Tibial nerve (tissue), 4 donors: ENCODE data around the gene JAKMIP1.

Experiments used
- CTCF ChIP-seq, 5 experiments: fragments of 200-600 bp in 3 of 5; fragments of 450-650 bp in 2 of 5; sonication (generic) in 3 of 5; IDR thresholded peaks; one replicate each; pipeline ENCODE4 v1.5.1; 2016 to 2019; ENCODE audit warnings: antibody characterized with exemption in 5 of 5, mild to moderate bottlenecking in 3 of 5, moderate library complexity in 2 of 5
- EP300 ChIP-seq, 2 donors: sonication (generic); formaldehyde crosslinking; IDR thresholded peaks; one replicate each; pipeline ENCODE4 v1.6.1; 2017; ENCODE audit warnings: antibody characterized with exemption in 2 of 2, mild to moderate bottlenecking in 1 of 2
- POLR2A ChIP-seq, 2 donors: fragments of 450-650 bp; IDR thresholded peaks; one replicate each; pipeline ENCODE4 v1.6.1; 2017; ENCODE audit warnings: antibody characterized with exemption in 2 of 2, mild to moderate bottlenecking in 2 of 2, moderate library complexity in 2 of 2

GRCh38 chr4:6175426-6175825 is 24.9 kb downstream of the JAKMIP1 start:
- TF ChIP-seq CTCF (IDR thresholded peaks at IDR 0.05) (no peak), EP300 (IDR thresholded peaks at IDR 0.05) (no peak), POLR2A (IDR thresholded peaks at IDR 0.05) (no peak)
